ENCODE measurements around the gene KCTD4.
"Not testable (repeated sequence)": the region's sequence is repeated elsewhere in the genome, so short reads cannot be mapped to it uniquely, and the experiment has no call there.

KCTD4 gene

GRCh38 chr13:45215392-45216077, 14.7 kb upstream of the KCTD4 start:
- no peak for DNase-seq (ENCODE audit: low spot score)

GRCh38 chr13:45209229-45209628, 8.4 kb upstream of the KCTD4 start:
- no peak for DNase-seq (ENCODE audit: low spot score)

GRCh38 chr13:45208132-45208531, 7.3 kb upstream of the KCTD4 start:
- DNase-seq (ENCODE audit: low spot score), result no peak

GRCh38 chr13:45207319-45207718, 6.5 kb upstream of the KCTD4 start:
- DNase-seq (ENCODE audit: low spot score), result no peak

GRCh38 chr13:45206340-45206739, 5.5 kb upstream of the KCTD4 start:
- DNase-seq (ENCODE audit: low spot score), result no peak

GRCh38 chr13:45205124-45205523, 4.3 kb upstream of the KCTD4 start:
- no peak for DNase-seq (ENCODE audit: low spot score)

- no peak for DNase-seq (ENCODE audit: low spot score)
Observed at GRCh38 chr13:45199711-45200110, 1.1 kb downstream of the KCTD4 start.

GRCh38 chr13:45198924-45199323, 1.9 kb downstream of the KCTD4 start:
- no peak for DNase-seq (ENCODE audit: low spot score)

GRCh38 chr13:45198041-45198440, 2.8 kb downstream of the KCTD4 start:
- DNase-seq (ENCODE audit: low spot score), result no peak

GRCh38 chr13:45196622-45197021, 4.2 kb downstream of the KCTD4 start:
- DNase-seq (ENCODE audit: low spot score), result no peak

- no peak for DNase-seq (ENCODE audit: low spot score)
Observed at GRCh38 chr13:45196096-45196495, 4.7 kb downstream of the KCTD4 start.

GRCh38 chr13:45195421-45195820, 5.4 kb downstream of the KCTD4 start:
- DNase-seq (ENCODE audit: low spot score), result no peak

GRCh38 chr13:45194081-45194939, 6.5 kb downstream of the KCTD4 start:
- DNase-seq (ENCODE audit: low spot score), result no peak

- no peak for DNase-seq (ENCODE audit: low spot score)
Observed at GRCh38 chr13:45191874-45192273, 9.0 kb downstream of the KCTD4 start.

GRCh38 chr13:45189511-45189910, 11.3 kb downstream of the KCTD4 start:
- not testable (repeated sequence) for DNase-seq (ENCODE audit: low spot score)

GRCh38 chr13:45189077-45189476, 11.8 kb downstream of the KCTD4 start:
- DNase-seq (ENCODE audit: low spot score), result not testable (repeated sequence)

GRCh38 chr13:45185286-45185685, 15.6 kb downstream of the KCTD4 start:
- DNase-seq (ENCODE audit: low spot score), result no peak

GRCh38 chr13:45184693-45185092, 16.2 kb downstream of the KCTD4 start:
- no peak for DNase-seq (ENCODE audit: low spot score)

GRCh38 chr13:45180713-45181601, 19.9 kb downstream of the KCTD4 start:
- no peak for DNase-seq (ENCODE audit: low spot score)

- DNase-seq (ENCODE audit: low spot score), result no peak
Observed at GRCh38 chr13:45180303-45180702, 20.5 kb downstream of the KCTD4 start.

GRCh38 chr13:45179428-45179827, 21.4 kb downstream of the KCTD4 start:
- DNase-seq (ENCODE audit: low spot score), result no peak
